ENCODE results near the gene SSH2. TPM values are rescaled to one million over a fixed set of nuclear protein-coding genes. Genes with fewer than 3 reads are reported as not detected.
A peak's percentile ranks its signal among the peaks of the same experiment; 100 is the strongest.

Gene SSH2
- total and polyA plus RNA-seq, 2 of the 13 experiments (the other 11 are each of a cell fraction or from before 2014, with no cell fraction given): 6.0 to 6.4 TPM

DNA sequence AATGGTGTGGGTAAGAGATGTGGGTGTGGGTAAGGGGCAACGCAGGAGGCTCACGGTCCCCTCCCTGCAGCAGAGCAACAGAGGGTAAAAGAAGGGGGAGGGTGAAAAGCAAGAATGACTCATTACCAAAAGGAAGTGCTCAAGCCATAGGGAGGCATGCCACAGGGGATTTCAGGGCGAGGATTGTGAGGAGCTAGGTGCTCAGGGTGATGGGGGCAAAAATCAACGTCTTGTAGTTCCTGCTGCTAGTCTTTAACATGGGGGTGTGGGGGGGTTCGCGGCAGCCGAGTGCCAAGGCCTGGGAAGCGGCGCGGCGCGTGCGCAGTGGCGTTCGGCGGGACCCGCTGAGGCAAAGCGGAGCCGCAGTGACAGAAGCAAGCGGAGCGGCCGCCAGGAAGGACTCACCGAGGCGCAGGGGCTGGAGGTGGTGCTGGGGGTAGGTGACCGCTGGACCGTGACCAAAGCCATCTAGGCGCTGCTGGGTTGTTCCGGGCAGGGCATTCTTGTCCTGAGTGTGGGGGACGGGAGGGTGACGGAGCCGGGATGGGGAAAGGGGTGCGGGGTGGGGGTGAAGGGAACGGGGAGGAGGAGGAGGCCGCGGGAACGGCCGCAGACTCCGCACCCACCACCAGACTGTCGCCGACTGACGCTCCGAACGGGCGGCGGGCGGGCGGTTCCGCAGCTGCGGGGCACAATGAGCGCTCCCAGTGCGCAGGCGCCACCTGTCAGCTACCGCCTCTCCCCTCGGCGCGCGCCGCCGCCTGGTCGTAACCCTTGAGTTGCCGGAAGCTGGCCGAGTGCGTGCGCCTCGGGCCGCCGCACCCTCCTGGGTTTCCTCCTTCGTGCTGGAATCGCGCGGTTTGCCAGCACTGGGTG lies at the start of gene SSH2 (continued):
- TF ChIP-seq DZIP1 (CRISPR knock-in tag; IDR thresholded peaks at IDR 0.05): no peak
- no peak for TF ChIP-seq ATF2 (CRISPR knock-in tag; IDR thresholded peaks at IDR 0.05)
- no peak for TF ChIP-seq ZNF841 (CRISPR knock-in tag; IDR thresholded peaks at IDR 0.05; ENCODE audit: borderline replicate concordance)
- TF ChIP-seq EEA1 (CRISPR knock-in tag; IDR thresholded peaks at IDR 0.05; ENCODE audit: borderline replicate concordance): no peak
- TF ChIP-seq RFXAP (CRISPR knock-in tag; IDR thresholded peaks at IDR 0.05; ENCODE audit: borderline replicate concordance): no peak
- TF ChIP-seq ZNF337 (CRISPR knock-in tag; IDR thresholded peaks at IDR 0.05; ENCODE audit: borderline replicate concordance, low read depth): no peak
- TF ChIP-seq TFDP2 (CRISPR knock-in tag; IDR thresholded peaks at IDR 0.05): peak; percentile 86
- no peak for TF ChIP-seq ZNF318 (CRISPR knock-in tag; IDR thresholded peaks at IDR 0.05)
- TF ChIP-seq HMGXB4 (CRISPR knock-in tag; IDR thresholded peaks at IDR 0.05; ENCODE audit: borderline replicate concordance in 1 of 2, low read depth in 1 of 2): peak; percentile 58 to 61; a peak in 3 of 4 replicates
- no peak for TF ChIP-seq ZNF224 (CRISPR knock-in tag; IDR thresholded peaks at IDR 0.05)
- TF ChIP-seq TAF15 (IDR thresholded peaks at IDR 0.05; ENCODE audit: low read depth, low read length, poor library complexity, severe bottlenecking): no peak

Measured in HepG2 (cell line).